LNCAP (cell line): ENCODE results near the gene CAMK2D.

Experiments used
- TF ChIP-seq, protein P1 (sequence below): fragments of 450-650 bp; IDR thresholded peaks from 2 replicates; pipeline ENCODE4 v1.5.1; 2017; ENCODE audit warnings: mild to moderate bottlenecking

The CAMK2D gene

DNA sequence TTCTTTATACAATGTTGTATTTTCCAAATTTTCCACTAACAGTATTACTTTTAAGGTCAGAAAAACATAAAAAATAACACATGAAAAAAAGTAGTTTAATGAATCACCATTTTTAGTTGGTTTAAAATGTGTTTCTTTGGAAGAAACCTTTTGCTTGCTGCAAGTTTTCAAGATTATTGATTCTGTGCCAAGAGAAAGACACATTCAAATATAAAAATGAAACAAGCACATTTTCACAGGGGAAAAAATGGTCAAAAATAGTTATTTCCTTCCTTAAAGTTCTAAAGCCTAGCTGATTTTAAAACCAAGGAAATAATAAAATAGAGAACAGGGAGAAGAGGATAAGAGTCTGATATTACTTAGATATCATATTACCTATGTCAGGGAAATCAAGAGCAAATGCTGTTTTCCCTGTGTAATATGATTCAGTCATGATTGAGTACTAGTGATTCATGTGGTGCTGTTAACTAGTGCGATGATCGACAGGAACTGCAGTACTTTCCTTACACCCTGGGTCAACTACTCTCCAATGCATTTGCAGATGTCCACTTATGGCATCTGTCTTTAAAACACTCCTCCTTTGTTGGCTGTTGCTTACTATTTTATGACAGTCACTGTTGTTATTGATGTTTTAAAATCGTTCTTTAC is 103.8 kb downstream of the CAMK2D start:
- TF ChIP-seq, protein P1, sequence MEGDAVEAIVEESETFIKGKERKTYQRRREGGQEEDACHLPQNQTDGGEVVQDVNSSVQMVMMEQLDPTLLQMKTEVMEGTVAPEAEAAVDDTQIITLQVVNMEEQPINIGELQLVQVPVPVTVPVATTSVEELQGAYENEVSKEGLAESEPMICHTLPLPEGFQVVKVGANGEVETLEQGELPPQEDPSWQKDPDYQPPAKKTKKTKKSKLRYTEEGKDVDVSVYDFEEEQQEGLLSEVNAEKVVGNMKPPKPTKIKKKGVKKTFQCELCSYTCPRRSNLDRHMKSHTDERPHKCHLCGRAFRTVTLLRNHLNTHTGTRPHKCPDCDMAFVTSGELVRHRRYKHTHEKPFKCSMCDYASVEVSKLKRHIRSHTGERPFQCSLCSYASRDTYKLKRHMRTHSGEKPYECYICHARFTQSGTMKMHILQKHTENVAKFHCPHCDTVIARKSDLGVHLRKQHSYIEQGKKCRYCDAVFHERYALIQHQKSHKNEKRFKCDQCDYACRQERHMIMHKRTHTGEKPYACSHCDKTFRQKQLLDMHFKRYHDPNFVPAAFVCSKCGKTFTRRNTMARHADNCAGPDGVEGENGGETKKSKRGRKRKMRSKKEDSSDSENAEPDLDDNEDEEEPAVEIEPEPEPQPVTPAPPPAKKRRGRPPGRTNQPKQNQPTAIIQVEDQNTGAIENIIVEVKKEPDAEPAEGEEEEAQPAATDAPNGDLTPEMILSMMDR, result no peak

DNA sequence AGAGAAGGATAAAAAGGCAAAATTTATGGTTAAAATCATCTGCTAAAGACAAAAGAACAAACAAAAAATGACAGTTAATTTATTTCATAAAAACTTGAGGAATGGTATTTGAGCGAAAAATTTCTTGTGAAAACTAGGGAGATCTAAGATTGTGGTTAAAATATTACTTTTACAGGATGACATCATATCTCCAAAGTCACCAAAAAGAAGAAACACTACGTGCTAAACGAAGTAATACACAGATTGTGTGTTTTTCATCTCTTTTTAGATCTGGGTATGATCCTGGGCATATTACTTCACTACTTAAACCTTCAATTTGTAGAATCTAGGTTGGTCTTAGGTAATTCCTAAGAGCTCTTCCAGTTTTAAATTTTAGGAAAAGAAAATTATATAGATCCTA is 107.7 kb downstream of the CAMK2D start:
- TF ChIP-seq, protein P1, result no peak

DNA sequence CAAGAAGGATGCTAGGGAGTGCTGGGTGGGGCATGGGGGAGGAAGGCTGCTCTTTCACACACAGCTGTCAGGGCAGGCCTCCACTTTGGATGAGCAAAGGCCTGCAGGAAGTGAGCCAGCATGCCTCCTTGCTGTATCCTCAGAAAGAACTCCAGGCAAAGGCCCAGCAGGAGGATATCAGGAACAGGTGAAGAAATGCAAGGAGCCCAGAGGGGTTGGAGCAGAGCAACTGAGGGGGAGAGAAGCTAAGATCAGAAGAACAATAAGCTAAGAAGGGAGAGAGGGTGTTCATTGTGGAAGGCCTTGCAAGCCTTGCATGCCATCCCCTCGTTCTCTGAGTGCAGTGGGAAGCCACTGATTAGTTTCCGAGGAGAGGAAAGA is 115.1 kb downstream of the CAMK2D start:
- TF ChIP-seq, protein P1, result no peak

DNA sequence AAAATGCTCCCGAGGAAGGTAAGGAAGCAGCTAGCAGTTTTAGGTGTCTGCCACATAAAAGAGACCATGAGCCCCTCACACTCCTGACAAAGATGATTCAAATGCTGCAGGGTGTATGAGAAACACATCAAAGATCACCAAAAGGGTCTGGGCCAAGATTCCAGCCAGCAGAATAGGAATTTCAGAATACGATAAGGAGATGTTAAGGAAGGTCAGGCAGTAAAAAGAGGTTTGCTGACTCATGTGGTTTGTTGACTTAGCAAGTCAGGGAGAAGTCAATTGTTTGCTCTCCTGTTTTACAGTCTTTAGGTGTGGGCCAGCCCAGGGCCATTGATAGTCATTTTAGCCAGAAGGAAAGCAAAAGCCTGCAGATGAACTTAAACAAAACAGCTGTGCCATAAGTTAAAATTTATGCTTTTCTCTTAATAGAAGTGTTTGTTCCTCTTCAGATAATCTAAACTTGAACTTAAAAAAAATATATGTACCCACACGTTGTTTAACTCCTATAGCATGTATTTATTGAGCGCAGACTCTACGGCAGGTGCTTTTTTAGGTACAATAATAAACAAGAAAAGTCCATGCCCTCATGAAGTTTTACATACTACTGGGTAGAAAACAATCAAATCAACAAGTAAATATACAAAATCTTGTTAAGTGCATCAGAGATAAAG is 115.6 kb downstream of the CAMK2D start:
- TF ChIP-seq, protein P1, result no peak

DNA sequence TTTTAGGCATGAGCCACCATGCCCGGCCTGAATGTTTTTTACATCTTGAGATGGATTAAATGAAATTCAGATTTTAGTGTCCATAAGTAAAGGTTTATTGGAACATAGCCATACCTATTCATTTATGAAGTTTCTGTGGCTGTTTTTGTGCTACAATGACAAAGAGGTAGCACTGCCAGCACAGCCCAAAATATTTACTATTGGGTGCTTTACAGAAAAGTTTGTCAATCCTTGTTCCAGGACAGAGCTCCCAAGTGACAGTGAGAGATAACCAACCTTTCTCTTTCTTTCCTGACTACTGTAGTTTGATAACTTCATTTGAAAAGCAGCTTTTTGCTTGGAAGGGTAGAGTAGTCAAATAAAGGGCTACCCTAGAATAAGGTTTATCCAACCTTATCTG is 116.2 kb downstream of the CAMK2D start:
- TF ChIP-seq, protein P1, result no peak

DNA sequence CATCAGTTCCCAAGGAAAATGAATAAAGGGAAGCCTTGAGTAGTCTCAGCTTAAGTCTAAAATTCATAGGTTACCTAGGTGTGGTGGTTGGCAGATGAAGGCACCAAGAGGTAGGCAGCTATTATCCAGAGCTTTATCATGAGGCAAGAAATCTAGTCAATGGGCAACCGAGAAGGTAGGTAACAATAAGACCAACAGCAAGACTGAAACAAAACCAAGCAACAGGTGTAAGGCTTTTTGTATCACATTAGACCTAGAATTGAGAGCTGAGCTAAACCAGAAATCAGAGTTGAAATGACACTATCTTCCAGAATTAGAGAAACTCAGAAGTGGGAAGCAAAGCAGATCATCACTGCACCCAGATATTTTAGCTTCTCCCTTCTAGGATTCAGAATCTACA is 117.1 kb downstream of the CAMK2D start:
- TF ChIP-seq, protein P1, result no peak

DNA sequence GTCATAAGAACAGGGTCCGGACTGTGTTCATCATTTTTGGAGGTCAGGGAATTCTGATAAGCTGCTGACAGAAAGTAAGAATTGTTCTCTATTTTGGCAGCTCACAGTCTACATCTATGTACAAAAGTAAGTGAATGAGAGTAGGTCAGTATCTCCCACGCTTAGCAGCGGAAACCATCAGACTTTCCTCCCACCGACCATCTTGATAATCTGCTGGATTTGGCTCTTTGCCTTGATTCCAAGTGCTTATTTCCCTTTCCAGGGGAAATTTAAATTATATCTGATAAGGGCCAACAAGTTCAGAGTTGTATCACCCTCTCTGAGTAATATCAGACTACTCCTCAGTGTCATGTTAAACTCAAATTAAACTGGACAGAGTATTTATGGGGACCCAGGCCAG is 118.0 kb downstream of the CAMK2D start:
- TF ChIP-seq, protein P1, result no peak
